ENCODE measurements around the gene CARMIL3.
"Not testable (repeated sequence)": the region's sequence is repeated elsewhere in the genome, so short reads cannot be mapped to it uniquely, and the experiment has no call there.

CARMIL3 gene

GRCh38 chr14:24040692-24041091, 11.1 kb upstream of the CARMIL3 start:
- DNase-seq (ENCODE audit: low read depth, low spot score), result no peak

GRCh38 chr14:24042746-24043145, 9.1 kb upstream of the CARMIL3 start:
- no peak for DNase-seq (ENCODE audit: low read depth, low spot score)

GRCh38 chr14:24049002-24049401, 2.8 kb upstream of the CARMIL3 start:
- not testable (repeated sequence) for DNase-seq (ENCODE audit: low read depth, low spot score)

- not testable (repeated sequence) for DNase-seq (ENCODE audit: low read depth, low spot score)
Observed at GRCh38 chr14:24050753-24051152, 1.1 kb upstream of the CARMIL3 start.

- DNase-seq (ENCODE audit: low read depth, low spot score), result no peak
Observed at GRCh38 chr14:24051176-24051788, 527 bp upstream of the CARMIL3 start.

- DNase-seq (ENCODE audit: low read depth, low spot score), result peak; percentile 10
Observed at GRCh38 chr14:24052656-24053547, 1.1 kb downstream of the CARMIL3 start.

- no peak for DNase-seq (ENCODE audit: low read depth, low spot score)
Observed at GRCh38 chr14:24053548-24054323, 1.9 kb downstream of the CARMIL3 start.

GRCh38 chr14:24054324-24054641, 2.5 kb downstream of the CARMIL3 start:
- DNase-seq (ENCODE audit: low read depth, low spot score), result no peak

- DNase-seq (ENCODE audit: low read depth, low spot score), result no peak
Observed at GRCh38 chr14:24054646-24055045, 2.8 kb downstream of the CARMIL3 start.

- no peak for DNase-seq (ENCODE audit: low read depth, low spot score)
Observed at GRCh38 chr14:24055971-24056799, 4.4 kb downstream of the CARMIL3 start.

- no peak for DNase-seq (ENCODE audit: low read depth, low spot score)
Observed at GRCh38 chr14:24056800-24057184, 5.0 kb downstream of the CARMIL3 start.

- DNase-seq (ENCODE audit: low read depth, low spot score), result no peak
Observed at GRCh38 chr14:24057271-24057670, 5.5 kb downstream of the CARMIL3 start.

- DNase-seq (ENCODE audit: low read depth, low spot score), result no peak
Observed at GRCh38 chr14:24057867-24058259, 6.1 kb downstream of the CARMIL3 start.

GRCh38 chr14:24058260-24058950, 6.6 kb downstream of the CARMIL3 start:
- DNase-seq (ENCODE audit: low read depth, low spot score), result no peak

- no peak for DNase-seq (ENCODE audit: low read depth, low spot score)
Observed at GRCh38 chr14:24058951-24059475, 7.2 kb downstream of the CARMIL3 start.

- no peak for DNase-seq (ENCODE audit: low read depth, low spot score)
Observed at GRCh38 chr14:24059841-24060388, 8.1 kb downstream of the CARMIL3 start.

GRCh38 chr14:24060443-24060842, 8.6 kb downstream of the CARMIL3 start:
- no peak for DNase-seq (ENCODE audit: low read depth, low spot score)

GRCh38 chr14:24060984-24061913, 9.4 kb downstream of the CARMIL3 start:
- DNase-seq (ENCODE audit: low read depth, low spot score), result no peak

Data from activated CD4-positive, CD25-positive, alpha-beta regulatory T cell treated with anti-CD3 and anti-CD28 coated beads, Interleukin-2, amount 50 U/mL, for 16 hours (primary cell).